ENCODE measurements around the gene TMEM43.

GRCh38 chr3:14132689-14133088, 7.8 kb downstream of the TMEM43 start:
- no peak for TF ChIP-seq CTCF (conservative IDR thresholded peaks at IDR 0.05)
- TF ChIP-seq ZFX (IDR thresholded peaks at IDR 0.05) = no peak
